Right lobe of liver (tissue), 6 donors: Measurements from ENCODE around the gene DIABLO. TPM values are rescaled to one million over a fixed set of nuclear protein-coding genes. Genes with fewer than 3 reads are reported as not detected.
"Not testable (repeated sequence)": the region's sequence is repeated elsewhere in the genome, so short reads cannot be mapped to it uniquely, and the experiment has no call there.

Experiments used
- ATAC-seq, 4 donors: fragments of 200-7000 bp; cut with Tn5 transposase; one replicate each; pipeline ENCODE4 v1.9.1; 2020; ENCODE audit warnings: mild to moderate bottlenecking in 4 of 4, moderate library complexity in 4 of 4
- DNase-seq, 3 donors: peaks; one replicate each; pipeline ENCODE4 v3.0.0-alpha.2; 2020
- H3K27ac ChIP-seq, 3 donors: fragments of 200-600 bp; one replicate each; pipeline ENCODE4 v1.8.0; 2022
- H3K27me3 ChIP-seq, 2 donors: fragments of 200-600 bp; one replicate each; pipeline ENCODE4 v1.8.0; 2022
- H3K36me3 ChIP-seq, 4 donors: fragments of 200-600 bp; sonication (generic) in 1 of 4; one replicate each; pipeline versions ENCODE4 v1.5.1 to v1.8.0; 2017 to 2022; ENCODE audit warnings: control low read depth in 1 of 4
- H3K4me1 ChIP-seq, 4 donors: fragments of 200-600 bp; sonication (generic) in 1 of 4; one replicate each; pipeline versions ENCODE4 v1.5.1 to v1.8.0; 2017 to 2022; ENCODE audit warnings: control low read depth in 1 of 4
- H3K4me3 ChIP-seq, 3 donors: fragments of 200-600 bp; one replicate each; pipeline ENCODE4 v1.8.0; 2022
- H3K9me3 ChIP-seq, 4 donors: fragments of 200-600 bp; sonication (generic) in 1 of 4; one replicate each; pipeline versions ENCODE4 v1.5.1 to v1.8.0; 2017 to 2022; ENCODE audit warnings: control low read depth in 1 of 4
- CTCF ChIP-seq, 4 donors: fragments of 200-600 bp in 3 of 4; fragments of 450-650 bp in 1 of 4; IDR thresholded peaks; one replicate each; pipeline versions ENCODE4 v1.5.1 to v1.8.0; 2016 to 2022; ENCODE audit warnings: antibody characterized with exemption in 4 of 4, mild to moderate bottlenecking in 2 of 4
- POLR2A ChIP-seq: fragments of 450-650 bp; IDR thresholded peaks from one replicate; pipeline ENCODE4 v1.6.1; 2017; ENCODE audit warnings: antibody characterized with exemption, mild to moderate bottlenecking
- WGBS: methylation state at CpG from one replicate; pipeline ENCODE4 v1.1.6; 2018; ENCODE audit warnings: low coverage, low lambda C conversion rate; ENCODE audit not compliant: insufficient coverage; ENCODE audit errors: missing lambda C conversion rate; 5-methylcytosine and 5-hydroxymethylcytosine counted together
- intact Hi-C, 2 donors: fragments of 100-400 bp; cut with DNase I; formaldehyde crosslinking; loops; one replicate each; pipeline versions ENCODE4 v1.11.2 to v1.14.1; 2022
- total RNA-seq, 6 experiments: library from RNA; depleted of rRNA in 2 of 6; stranded (reverse); fragments of >200 nt in 2 of 6; fragmentation: NEBNext Ultra II Directional in 3 of 6; extraction: Animal tissue kit (Norgen Biotek cat#: 25700) in 3 of 6; gene quantifications; one replicate each; pipeline versions ENCODE4 v1.1.0 to v1.2.4, GENCODE V29; 2016 to 2023
- donor health status: DM: no; HTN: yes; CAD: no.
- donor health status: DM: no; HTN: no; CAD: no.
- donor health status: DM: no; HTN: no; CAD: no.
- donor health status: DM: no; HTN: yes; CAD: no.
- donor health status: DM: no; HTN: yes; CAD: no.

DIABLO gene
- total RNA-seq, 6 experiments from 2014 or later, result 21.0 to 41.0 (median 24.1) TPM

GRCh38 chr12:122265476-122265875 lies 39.6 kb upstream of the DIABLO start:
- intact Hi-C loops, result no loop called here
- WGBS, result 0% methylated on average over 1 of the region's 1 CpG
- no peak for ATAC-seq
- Histone ChIP-seq H3K36me3 (peaks cover 0 to 22% (median 12%) of the 10 kb centered on the region in 4 donors), H3K27me3 (no peaks in the 10 kb centered on the region), H3K27ac (peak overlapping the region; percentile 61 to 87 (median 84)), H3K4me3 (peak overlapping the region; percentile 87 to 98 (median 97)), H3K9me3 (no peaks in the 10 kb centered on the region), H3K4me1 (peaks cover 0 to 11% (median 5%) of the 10 kb centered on the region in 4 donors)
- no peak for DNase-seq
- TF ChIP-seq CTCF (IDR thresholded peaks at IDR 0.05) (no peak), POLR2A (no peak)

GRCh38 chr12:122260735-122261134 lies 34.9 kb upstream of the DIABLO start:
- H3K27ac ChIP-seq, H3K9me3 ChIP-seq, intact Hi-C loops, DNase-seq, H3K4me3 ChIP-seq, H3K27me3 ChIP-seq, ATAC-seq: not testable (repeated sequence)
- Histone ChIP-seq H3K4me1 (peaks cover 0 to 11% (median 5%) of the 10 kb centered on the region in 4 donors), H3K36me3 (peaks cover 0 to 60% (median 18%) of the 10 kb centered on the region in 4 donors)
- 80% methylated on average over 12 of the region's 14 CpGs for WGBS

- H3K9me3 ChIP-seq, H3K4me1 ChIP-seq, ATAC-seq, H3K27ac ChIP-seq, DNase-seq, H3K4me3 ChIP-seq, H3K27me3 ChIP-seq, intact Hi-C loops: not testable (repeated sequence)
- WGBS, result 90% methylated on average over 1 of the region's 4 CpGs
- peaks cover 0 to 60% (median 18%) of the 10 kb centered on the region in 4 donors for H3K36me3 ChIP-seq
Observed at GRCh38 chr12:122258939-122259338, 33.1 kb upstream of the DIABLO start.

GRCh38 chr12:122258462-122258861 lies 32.6 kb upstream of the DIABLO start:
- ATAC-seq, H3K9me3 ChIP-seq, H3K4me1 ChIP-seq, H3K27ac ChIP-seq, intact Hi-C loops, H3K4me3 ChIP-seq, H3K27me3 ChIP-seq, DNase-seq: not testable (repeated sequence)
- WGBS, result 100% methylated on average over 3 of the region's 4 CpGs
- peaks cover 0 to 60% (median 16%) of the 10 kb centered on the region in 4 donors for H3K36me3 ChIP-seq

GRCh38 chr12:122250536-122250935 lies 24.7 kb upstream of the DIABLO start:
- intact Hi-C loops, result no loop called here

GRCh38 chr12:122250047-122250446 lies 24.2 kb upstream of the DIABLO start:
- ATAC-seq (no peak), DNase-seq (no peak)
- Histone ChIP-seq H3K4me1 (no peaks in the 10 kb centered on the region), H3K27ac (no peak overlapping the region), H3K36me3 (peaks cover 0 to 12% (median 6%) of the 10 kb centered on the region in 4 donors), H3K27me3 (no peaks in the 10 kb centered on the region), H3K9me3 (no peaks in the 10 kb centered on the region), H3K4me3 (no peak overlapping the region)
- WGBS, result 98% methylated on average over 5 of the region's 6 CpGs
- TF ChIP-seq POLR2A (no peak), CTCF (IDR thresholded peaks at IDR 0.05) (no peak)
- intact Hi-C loops, result no loop called here

More at GRCh38 chr12:122250536-122250935, 24.7 kb upstream of the DIABLO start:
- Histone ChIP-seq H3K36me3 (peaks cover 0 to 12% (median 6%) of the 10 kb centered on the region in 4 donors), H3K4me1 (no peaks in the 10 kb centered on the region), H3K27me3 (no peaks in the 10 kb centered on the region), H3K4me3 (no peak overlapping the region), H3K9me3 (no peaks in the 10 kb centered on the region), H3K27ac (no peak overlapping the region)
- DNase-seq (no peak), ATAC-seq (no peak)
- WGBS, result 86% methylated on average over 5 of the region's 8 CpGs
- no peak for TF ChIP-seq POLR2A
- TF ChIP-seq CTCF (IDR thresholded peaks at IDR 0.05), result no peak
